Measurements from ENCODE around the gene GABBR2.

Gene GABBR2

GRCh38 chr9:98342820-98343210 is 365.9 kb downstream of the GABBR2 start:
- H3F3A ChIP-seq (ENCODE audit: insufficient read depth, low read length): no peaks in the 10 kb centered on the region
- TF ChIP-seq EZH2phosphoT487 (IDR thresholded peaks at IDR 0.05; ENCODE audit: low read length) (no peak), EZH2 (optimal IDR thresholded peaks at IDR 0.05; ENCODE audit: low read depth, low read length) (no peak)
- TF ChIP-seq, protein P1, sequence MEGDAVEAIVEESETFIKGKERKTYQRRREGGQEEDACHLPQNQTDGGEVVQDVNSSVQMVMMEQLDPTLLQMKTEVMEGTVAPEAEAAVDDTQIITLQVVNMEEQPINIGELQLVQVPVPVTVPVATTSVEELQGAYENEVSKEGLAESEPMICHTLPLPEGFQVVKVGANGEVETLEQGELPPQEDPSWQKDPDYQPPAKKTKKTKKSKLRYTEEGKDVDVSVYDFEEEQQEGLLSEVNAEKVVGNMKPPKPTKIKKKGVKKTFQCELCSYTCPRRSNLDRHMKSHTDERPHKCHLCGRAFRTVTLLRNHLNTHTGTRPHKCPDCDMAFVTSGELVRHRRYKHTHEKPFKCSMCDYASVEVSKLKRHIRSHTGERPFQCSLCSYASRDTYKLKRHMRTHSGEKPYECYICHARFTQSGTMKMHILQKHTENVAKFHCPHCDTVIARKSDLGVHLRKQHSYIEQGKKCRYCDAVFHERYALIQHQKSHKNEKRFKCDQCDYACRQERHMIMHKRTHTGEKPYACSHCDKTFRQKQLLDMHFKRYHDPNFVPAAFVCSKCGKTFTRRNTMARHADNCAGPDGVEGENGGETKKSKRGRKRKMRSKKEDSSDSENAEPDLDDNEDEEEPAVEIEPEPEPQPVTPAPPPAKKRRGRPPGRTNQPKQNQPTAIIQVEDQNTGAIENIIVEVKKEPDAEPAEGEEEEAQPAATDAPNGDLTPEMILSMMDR (IDR thresholded peaks at IDR 0.05; ENCODE audit: low read length): no peak
- H3K4me3 ChIP-seq (ENCODE audit: low read length): no peak overlapping the region
- no peaks in the 10 kb centered on the region for H3K27me3 ChIP-seq (replicated peaks; ENCODE audit: insufficient read depth, low read length)
- H3K27ac ChIP-seq (ENCODE audit: low read length): no peak overlapping the region
- DNase-seq: no peak
- H3K9me3 ChIP-seq (replicated peaks; ENCODE audit: insufficient read depth, low read length): no peaks in the 10 kb centered on the region
- H3K9me2 ChIP-seq (replicated peaks; ENCODE audit: insufficient read depth, low read length): no peaks in the 10 kb centered on the region
- no peak overlapping the region for H3K9ac ChIP-seq (ENCODE audit: low read length)
- no peaks in the 10 kb centered on the region for H3K36me3 ChIP-seq (replicated peaks; ENCODE audit: insufficient read depth, low read length)
- no peaks in the 10 kb centered on the region for H3K4me1 ChIP-seq (ENCODE audit: low read length)
- H3K4me2 ChIP-seq (ENCODE audit: low read depth, low read length): no peak overlapping the region
- no peaks in the 10 kb centered on the region for H4K20me1 ChIP-seq (ENCODE audit: insufficient read depth, low read length)
- H3K79me2 ChIP-seq (ENCODE audit: low read length): no peaks in the 10 kb centered on the region
- H2AFZ ChIP-seq (ENCODE audit: low read length): no peak overlapping the region

- no peaks in the 10 kb centered on the region for H3K27me3 ChIP-seq (replicated peaks; ENCODE audit: insufficient read depth, low read length)
- H3K4me2 ChIP-seq (ENCODE audit: low read depth, low read length): no peak overlapping the region
- no peak overlapping the region for H3K4me3 ChIP-seq (ENCODE audit: low read length)
- H3K27ac ChIP-seq (ENCODE audit: low read length): no peak overlapping the region
- H3K9me3 ChIP-seq (replicated peaks; ENCODE audit: insufficient read depth, low read length): no peaks in the 10 kb centered on the region
- no peaks in the 10 kb centered on the region for H3K9me2 ChIP-seq (replicated peaks; ENCODE audit: insufficient read depth, low read length)
- no peaks in the 10 kb centered on the region for H3K4me1 ChIP-seq (ENCODE audit: low read length)
- DNase-seq: no peak
- H3F3A ChIP-seq (ENCODE audit: insufficient read depth, low read length): no peaks in the 10 kb centered on the region
- no peak overlapping the region for H3K9ac ChIP-seq (ENCODE audit: low read length)
- TF ChIP-seq, protein P1 (IDR thresholded peaks at IDR 0.05; ENCODE audit: low read length): no peak
- TF ChIP-seq EZH2phosphoT487 (IDR thresholded peaks at IDR 0.05; ENCODE audit: low read length) (no peak), EZH2 (optimal IDR thresholded peaks at IDR 0.05; ENCODE audit: low read depth, low read length) (no peak)
- no peaks in the 10 kb centered on the region for H3K79me2 ChIP-seq (ENCODE audit: low read length)
- no peak overlapping the region for H2AFZ ChIP-seq (ENCODE audit: low read length)
- H4K20me1 ChIP-seq (ENCODE audit: insufficient read depth, low read length): no peaks in the 10 kb centered on the region
- H3K36me3 ChIP-seq (replicated peaks; ENCODE audit: insufficient read depth, low read length): no peaks in the 10 kb centered on the region
Measured at GRCh38 chr9:98342098-98342819, 366.5 kb downstream of the GABBR2 start.

GRCh38 chr9:98341157-98342097 is 367.3 kb downstream of the GABBR2 start:
- Histone ChIP-seq H3F3A (ENCODE audit: insufficient read depth, low read length) (no peaks in the 10 kb centered on the region), H3K9me3 (replicated peaks; ENCODE audit: insufficient read depth, low read length) (no peaks in the 10 kb centered on the region), H3K4me3 (ENCODE audit: low read length) (no peak overlapping the region), H3K9me2 (replicated peaks; ENCODE audit: insufficient read depth, low read length) (no peaks in the 10 kb centered on the region), H3K36me3 (replicated peaks; ENCODE audit: insufficient read depth, low read length) (no peaks in the 10 kb centered on the region), H3K27me3 (replicated peaks; ENCODE audit: insufficient read depth, low read length) (no peaks in the 10 kb centered on the region), H3K27ac (ENCODE audit: low read length) (no peak overlapping the region), H2AFZ (ENCODE audit: low read length) (no peak overlapping the region), H3K9ac (ENCODE audit: low read length) (no peak overlapping the region), H3K4me1 (ENCODE audit: low read length) (no peaks in the 10 kb centered on the region), H3K79me2 (ENCODE audit: low read length) (no peaks in the 10 kb centered on the region), H3K4me2 (ENCODE audit: low read depth, low read length) (no peak overlapping the region), H4K20me1 (ENCODE audit: insufficient read depth, low read length) (no peaks in the 10 kb centered on the region)
- DNase-seq: no peak
- TF ChIP-seq EZH2 (optimal IDR thresholded peaks at IDR 0.05; ENCODE audit: low read depth, low read length) (no peak), EZH2phosphoT487 (IDR thresholded peaks at IDR 0.05; ENCODE audit: low read length) (no peak)
- TF ChIP-seq, protein P1 (IDR thresholded peaks at IDR 0.05; ENCODE audit: low read length): no peak

Measured in MM.1S (cell line).